NB4 (cell line): ENCODE results near the gene MTURN.

Source experiments
- DNase-seq: peaks from one replicate; pipeline ENCODE4 v3.0.0; 2010; ENCODE audit warnings: low read depth
- H3K4me3 ChIP-seq: one replicate; pipeline ENCODE4 v1.5.1; 2011; ENCODE audit warnings: mild to moderate bottlenecking, low read depth, low read length, moderate library complexity
- CTCF ChIP-seq: IDR thresholded peaks from one replicate; pipeline ENCODE4 v1.5.1; 2012; ENCODE audit warnings: low read depth, low read length
- MAX ChIP-seq: IDR thresholded peaks from 2 replicates; pipeline ENCODE4 v1.6.1; 2011; ENCODE audit warnings: low read depth, low read length
- MYC ChIP-seq: IDR thresholded peaks from 2 replicates; pipeline ENCODE4 v1.6.1; 2011; ENCODE audit warnings: low read depth, low read length
- POLR2A ChIP-seq: IDR thresholded peaks from 2 replicates; pipeline ENCODE4 v1.6.1; 2011; ENCODE audit warnings: mild to moderate bottlenecking; ENCODE audit not compliant: insufficient read length; ENCODE audit errors: extremely low read depth

The MTURN gene

DNA sequence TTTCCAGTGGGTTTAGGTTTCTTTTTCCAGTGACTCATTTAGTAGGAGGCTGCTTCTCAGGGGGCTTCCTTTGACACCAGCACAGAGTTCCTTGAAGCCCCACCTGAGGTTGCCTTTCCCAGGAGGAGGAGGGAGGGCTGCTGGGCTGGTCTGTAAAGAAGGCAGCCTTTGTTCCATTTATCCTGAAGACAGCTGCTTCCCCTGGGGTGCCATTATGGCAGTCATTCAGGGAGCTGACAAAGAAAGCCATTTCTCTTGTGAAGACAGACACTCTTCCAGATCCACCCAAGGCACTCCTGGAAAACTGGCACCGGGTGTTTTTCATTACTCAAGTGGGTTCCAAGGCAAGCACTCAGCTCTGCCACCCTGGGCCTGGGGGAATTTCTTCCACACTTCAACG is 54.0 kb downstream of the MTURN start:
- TF ChIP-seq MYC (no peak), CTCF (no peak)
- DNase-seq = no peak

GRCh38 chr7:30191809-30192208 is 57.0 kb downstream of the MTURN start:
- H3K4me3 ChIP-seq = no peak overlapping the region
- no peak for DNase-seq
- no peak for TF ChIP-seq CTCF
- no peak for TF ChIP-seq MAX
- TF ChIP-seq POLR2A = no peak
- no peak for TF ChIP-seq MYC

More for the DNA sequence above, 54.0 kb downstream of the MTURN start:
- no peak overlapping the region for H3K4me3 ChIP-seq

- no peak for TF ChIP-seq MYC
- no peak for TF ChIP-seq MAX
- TF ChIP-seq POLR2A = no peak
- TF ChIP-seq CTCF = no peak
- DNase-seq = no peak
- H3K4me3 ChIP-seq = no peak overlapping the region
Observed at GRCh38 chr7:30193336-30193943, 58.7 kb downstream of the MTURN start.

- H3K4me3 ChIP-seq = no peak overlapping the region
- TF ChIP-seq MAX = no peak
- no peak for TF ChIP-seq CTCF
- no peak for TF ChIP-seq POLR2A
- no peak for TF ChIP-seq MYC
- DNase-seq = peak; percentile 20
Observed at GRCh38 chr7:30196408-30196807, 61.6 kb downstream of the MTURN start.

DNA sequence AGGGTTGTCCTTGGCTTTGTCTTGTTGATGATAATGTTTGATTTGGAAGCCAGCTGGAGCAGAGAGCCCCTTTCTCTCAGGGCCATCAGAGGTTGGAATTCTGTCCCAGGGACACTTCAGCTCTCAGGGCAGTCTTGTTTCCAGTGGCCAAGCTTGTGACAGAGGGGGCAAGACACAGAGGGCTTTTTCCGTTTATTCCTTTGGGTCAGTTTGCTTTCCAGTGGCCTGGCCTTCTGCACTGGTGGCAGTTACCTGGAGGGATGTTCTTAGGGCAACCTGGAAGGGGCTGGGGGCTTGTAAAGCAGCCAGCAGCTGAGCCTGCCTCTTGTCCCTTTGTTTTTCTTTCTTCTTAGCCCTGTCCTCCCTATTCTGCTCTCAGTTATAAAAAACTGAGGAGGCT is 62.7 kb downstream of the MTURN start:
- TF ChIP-seq MYC (no peak), CTCF (no peak), POLR2A (no peak), MAX (no peak)
- no peak overlapping the region for H3K4me3 ChIP-seq
- no peak for DNase-seq

GRCh38 chr7:30199271-30199670 is 64.5 kb downstream of the MTURN start:
- DNase-seq = no peak
- no peak for TF ChIP-seq CTCF
- no peak for TF ChIP-seq MAX
- TF ChIP-seq POLR2A = no peak
- no peak for TF ChIP-seq MYC
- no peak overlapping the region for H3K4me3 ChIP-seq
